ENCODE results near the gene MYCBP2.

Gene MYCBP2

GRCh38 chr13:77099415-77099814, 227.5 kb downstream of the MYCBP2 start:
- Histone ChIP-seq H3K36me3 (ENCODE audit: insufficient read depth) (no peaks in the 10 kb centered on the region), H3K4me2 (no peak overlapping the region), H3K4me3 (IDR thresholded peaks at IDR 0.05; ENCODE audit: insufficient read depth, low read depth, low read length) (no peak overlapping the region), H2AFZ (ENCODE audit: low read depth) (no peak overlapping the region), H3K79me2 (ENCODE audit: insufficient read depth, low read depth) (no peaks in the 10 kb centered on the region), H3K9ac (no peak overlapping the region), H4K20me1 (ENCODE audit: insufficient read depth) (no peaks in the 10 kb centered on the region), H3K27me3 (ENCODE audit: insufficient read depth, low read depth) (no peaks in the 10 kb centered on the region), H3K27ac (no peak overlapping the region), H3K4me1 (ENCODE audit: low read depth, poor library complexity, severe bottlenecking) (no peaks in the 10 kb centered on the region)
- no peak for TF ChIP-seq CTCF (conservative IDR thresholded peaks at IDR 0.05; ENCODE audit: low read depth, low read length)

- Histone ChIP-seq H3K9ac (no peak overlapping the region), H3K4me3 (IDR thresholded peaks at IDR 0.05; ENCODE audit: insufficient read depth, low read depth, low read length) (no peak overlapping the region), H3K4me1 (ENCODE audit: low read depth, poor library complexity, severe bottlenecking) (no peaks in the 10 kb centered on the region), H2AFZ (ENCODE audit: low read depth) (no peak overlapping the region), H4K20me1 (ENCODE audit: insufficient read depth) (no peaks in the 10 kb centered on the region), H3K4me2 (no peak overlapping the region), H3K27ac (no peak overlapping the region), H3K27me3 (ENCODE audit: insufficient read depth, low read depth) (no peaks in the 10 kb centered on the region), H3K79me2 (ENCODE audit: insufficient read depth, low read depth) (no peaks in the 10 kb centered on the region), H3K36me3 (ENCODE audit: insufficient read depth) (no peaks in the 10 kb centered on the region)
- TF ChIP-seq CTCF (conservative IDR thresholded peaks at IDR 0.05; ENCODE audit: low read depth, low read length) = no peak
Measured at GRCh38 chr13:77095288-77095687, 231.6 kb downstream of the MYCBP2 start.

- Histone ChIP-seq H3K36me3 (ENCODE audit: insufficient read depth) (no peaks in the 10 kb centered on the region), H3K9ac (no peak overlapping the region), H3K4me3 (IDR thresholded peaks at IDR 0.05; ENCODE audit: insufficient read depth, low read depth, low read length) (no peak overlapping the region), H3K27ac (no peak overlapping the region), H3K27me3 (ENCODE audit: insufficient read depth, low read depth) (no peaks in the 10 kb centered on the region), H4K20me1 (ENCODE audit: insufficient read depth) (no peaks in the 10 kb centered on the region), H3K79me2 (ENCODE audit: insufficient read depth, low read depth) (no peaks in the 10 kb centered on the region), H2AFZ (ENCODE audit: low read depth) (no peak overlapping the region), H3K4me2 (no peak overlapping the region), H3K4me1 (ENCODE audit: low read depth, poor library complexity, severe bottlenecking) (no peaks in the 10 kb centered on the region)
- TF ChIP-seq CTCF (conservative IDR thresholded peaks at IDR 0.05; ENCODE audit: low read depth, low read length) = no peak
Measured at GRCh38 chr13:77094773-77095172, 232.1 kb downstream of the MYCBP2 start.

- Histone ChIP-seq H3K36me3 (ENCODE audit: insufficient read depth) (no peaks in the 10 kb centered on the region), H3K4me3 (IDR thresholded peaks at IDR 0.05; ENCODE audit: insufficient read depth, low read depth, low read length) (no peak overlapping the region), H3K27me3 (ENCODE audit: insufficient read depth, low read depth) (no peaks in the 10 kb centered on the region), H3K4me1 (ENCODE audit: low read depth, poor library complexity, severe bottlenecking) (no peaks in the 10 kb centered on the region), H2AFZ (ENCODE audit: low read depth) (no peak overlapping the region), H3K79me2 (ENCODE audit: insufficient read depth, low read depth) (no peaks in the 10 kb centered on the region), H3K27ac (no peak overlapping the region), H4K20me1 (ENCODE audit: insufficient read depth) (no peaks in the 10 kb centered on the region), H3K9ac (no peak overlapping the region), H3K4me2 (no peak overlapping the region)
- no peak for TF ChIP-seq CTCF (conservative IDR thresholded peaks at IDR 0.05; ENCODE audit: low read depth, low read length)
Measured at GRCh38 chr13:77093735-77094134, 233.2 kb downstream of the MYCBP2 start.

- H3K4me2 ChIP-seq = no peak overlapping the region
- H4K20me1 ChIP-seq (ENCODE audit: insufficient read depth) = no peaks in the 10 kb centered on the region
- no peak overlapping the region for H3K4me3 ChIP-seq (IDR thresholded peaks at IDR 0.05; ENCODE audit: insufficient read depth, low read depth, low read length)
- no peak overlapping the region for H3K27ac ChIP-seq
- TF ChIP-seq CTCF (conservative IDR thresholded peaks at IDR 0.05; ENCODE audit: low read depth, low read length) = no peak
- no peaks in the 10 kb centered on the region for H3K4me1 ChIP-seq (ENCODE audit: low read depth, poor library complexity, severe bottlenecking)
- H3K9ac ChIP-seq = no peak overlapping the region
- no peaks in the 10 kb centered on the region for H3K79me2 ChIP-seq (ENCODE audit: insufficient read depth, low read depth)
- no peaks in the 10 kb centered on the region for H3K36me3 ChIP-seq (ENCODE audit: insufficient read depth)
- H2AFZ ChIP-seq (ENCODE audit: low read depth) = no peak overlapping the region
- H3K27me3 ChIP-seq (ENCODE audit: insufficient read depth, low read depth) = no peaks in the 10 kb centered on the region
Measured at GRCh38 chr13:77084755-77085154, 242.1 kb downstream of the MYCBP2 start.

All from KMS-11 (cell line).